Mammary epithelial cell (primary cell): ENCODE measurements around the gene GCSH.

Experiments used
- EZH2 ChIP-seq: IDR thresholded peaks from 2 replicates; pipeline ENCODE4 v1.6.1; 2012; ENCODE audit warnings: low read length, inconsistent platforms, borderline replicate concordance
- TF ChIP-seq, protein P1 (sequence below), 2 donors: IDR thresholded peaks in 1 of 2; conservative IDR thresholded peaks in 1 of 2; 2 replicates each; pipeline ENCODE4 v1.5.1; 2011 to 2012; ENCODE audit warnings: inconsistent platforms in 2 of 2, low read length in 2 of 2, mild to moderate bottlenecking in 2 of 2, control low read depth in 1 of 2, low read depth in 1 of 2; ENCODE audit not compliant: insufficient read depth in 1 of 2; ENCODE audit errors: extremely low read depth in 1 of 2

DNA sequence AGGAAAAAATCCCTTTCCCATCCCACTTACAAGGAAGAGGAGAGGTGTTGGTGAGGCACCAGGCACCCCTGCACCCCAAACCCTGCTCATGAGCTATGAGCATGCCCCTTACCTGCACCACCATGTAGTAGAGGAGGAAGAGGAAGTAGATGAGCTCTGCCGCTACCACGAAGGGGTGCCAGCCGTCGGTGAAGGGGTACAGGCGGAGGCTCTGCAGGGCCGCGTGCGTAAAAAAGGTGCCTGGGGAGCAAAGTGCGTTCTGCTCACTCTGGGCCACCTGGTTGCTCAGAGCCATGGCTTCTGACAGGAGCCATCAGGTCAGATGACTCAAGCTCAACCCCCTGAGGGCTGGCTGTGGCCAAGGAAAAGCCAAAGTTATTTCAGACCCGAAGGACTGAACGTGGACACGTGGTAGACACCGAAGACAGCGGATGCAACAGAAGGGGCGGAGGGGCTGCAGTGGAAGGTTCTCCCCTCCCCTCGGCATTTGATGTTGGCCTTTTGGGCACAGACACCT lies 25.3 kb upstream of the GCSH start:
- TF ChIP-seq, protein P1, sequence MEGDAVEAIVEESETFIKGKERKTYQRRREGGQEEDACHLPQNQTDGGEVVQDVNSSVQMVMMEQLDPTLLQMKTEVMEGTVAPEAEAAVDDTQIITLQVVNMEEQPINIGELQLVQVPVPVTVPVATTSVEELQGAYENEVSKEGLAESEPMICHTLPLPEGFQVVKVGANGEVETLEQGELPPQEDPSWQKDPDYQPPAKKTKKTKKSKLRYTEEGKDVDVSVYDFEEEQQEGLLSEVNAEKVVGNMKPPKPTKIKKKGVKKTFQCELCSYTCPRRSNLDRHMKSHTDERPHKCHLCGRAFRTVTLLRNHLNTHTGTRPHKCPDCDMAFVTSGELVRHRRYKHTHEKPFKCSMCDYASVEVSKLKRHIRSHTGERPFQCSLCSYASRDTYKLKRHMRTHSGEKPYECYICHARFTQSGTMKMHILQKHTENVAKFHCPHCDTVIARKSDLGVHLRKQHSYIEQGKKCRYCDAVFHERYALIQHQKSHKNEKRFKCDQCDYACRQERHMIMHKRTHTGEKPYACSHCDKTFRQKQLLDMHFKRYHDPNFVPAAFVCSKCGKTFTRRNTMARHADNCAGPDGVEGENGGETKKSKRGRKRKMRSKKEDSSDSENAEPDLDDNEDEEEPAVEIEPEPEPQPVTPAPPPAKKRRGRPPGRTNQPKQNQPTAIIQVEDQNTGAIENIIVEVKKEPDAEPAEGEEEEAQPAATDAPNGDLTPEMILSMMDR (conservative IDR thresholded peaks at IDR 0.05 in 1 of 2, IDR thresholded peaks at IDR 0.05 in 1 of 2; ENCODE audit: extremely low read depth in 1 of 2, insufficient read depth in 1 of 2, low read depth in 1 of 2, low read length in 2 of 2): no peak
- TF ChIP-seq EZH2: no peak
